Upper lobe of left lung (tissue), 6 donors: ENCODE measurements around the gene SEC16A. TPM values are rescaled to one million over a fixed set of nuclear protein-coding genes. Genes with fewer than 3 reads are reported as not detected.
A peak's percentile ranks its signal among the peaks of the same experiment; 100 is the strongest.

Experiments
- ATAC-seq, 2 donors: fragments of 200-7000 bp; cut with Tn5 transposase; one replicate each; pipeline ENCODE4 v1.9.1; 2022; ENCODE audit warnings: mild to moderate bottlenecking in 2 of 2, moderate library complexity in 2 of 2; ENCODE audit not compliant: low FRiP score in 2 of 2
- DNase-seq, 2 donors: peaks; one replicate each; pipeline ENCODE4 v3.0.0-alpha.2; 2019 to 2020
- H3K27ac ChIP-seq, 4 donors: fragments of 200-600 bp; sonication (generic); one replicate each; pipeline ENCODE4 v1.5.1; 2016 to 2019
- H3K27me3 ChIP-seq, 4 donors: fragments of 200-600 bp; sonication (generic); one replicate each; pipeline ENCODE4 v1.5.1; 2017 to 2019
- H3K36me3 ChIP-seq, 4 donors: fragments of 200-600 bp; sonication (generic); one replicate each; pipeline ENCODE4 v1.5.1; 2016 to 2019
- H3K4me1 ChIP-seq, 4 donors: fragments of 200-600 bp; sonication (generic); one replicate each; pipeline ENCODE4 v1.5.1; 2018 to 2019
- H3K4me3 ChIP-seq, 4 donors: fragments of 200-600 bp; sonication (generic); one replicate each; pipeline ENCODE4 v1.5.1; 2017 to 2019; ENCODE audit warnings: mild to moderate bottlenecking in 2 of 4, moderate library complexity in 1 of 4
- H3K9me3 ChIP-seq, 4 donors: fragments of 200-600 bp; sonication (generic); one replicate each; pipeline ENCODE4 v1.5.1; 2018 to 2019
- CTCF ChIP-seq, 6 experiments: fragments of 450-650 bp in 4 of 6; fragments of 200-600 bp in 2 of 6; sonication (generic) in 2 of 6; IDR thresholded peaks; one replicate each; pipeline ENCODE4 v1.5.1; 2016 to 2019; ENCODE audit warnings: antibody characterized with exemption in 6 of 6
- EP300 ChIP-seq, 4 donors: sonication (generic); formaldehyde crosslinking; IDR thresholded peaks; one replicate each; pipeline ENCODE4 v1.5.1; 2017; ENCODE audit warnings: antibody characterized with exemption in 4 of 4, control low read depth in 2 of 4
- POLR2A ChIP-seq, 4 donors: fragments of 450-650 bp; IDR thresholded peaks; one replicate each; pipeline ENCODE4 v1.5.1; 2016 to 2017; ENCODE audit warnings: antibody characterized with exemption in 4 of 4, mild to moderate bottlenecking in 2 of 4
- POLR2AphosphoS5 ChIP-seq, 2 donors: sonication (generic); formaldehyde crosslinking; IDR thresholded peaks; one replicate each; pipeline ENCODE4 v1.5.1; 2017; ENCODE audit warnings: antibody characterized with exemption in 2 of 2
- WGBS, 2 donors: methylation state at CpG; one replicate each; pipeline ENCODE4 v1.1.5; 2017 to 2018; 5-methylcytosine and 5-hydroxymethylcytosine counted together
- total RNA-seq, 6 donors: library from RNA; depleted of rRNA in 4 of 6; stranded (reverse); fragments of >200 nt in 4 of 6; gene quantifications; one replicate each; pipeline versions ENCODE4 v1.1.0 to v1.2.1, GENCODE V29; 2016 to 2021
- donor health status: DM: no; HTN: no; CAD: no; lungs with moderate emphysema.
- donor health status: DM: no; HTN: yes; CAD: no; lungs with severe emphysema.

Gene SEC16A
- total RNA-seq, 6 donors from 2014 or later: 64.1 to 89.1 (median 72.1) TPM

- no peak for DNase-seq
- H3K27ac ChIP-seq: no peak overlapping the region
- peaks cover 0 to 2% (median 0%) of the 10 kb centered on the region in 4 donors for H3K4me1 ChIP-seq
- no peak for TF ChIP-seq POLR2AphosphoS5 (IDR thresholded peaks at IDR 0.05)
- no peak for TF ChIP-seq CTCF (IDR thresholded peaks at IDR 0.05)
- TF ChIP-seq EP300 (IDR thresholded peaks at IDR 0.05): no peak
- no peak for TF ChIP-seq POLR2A (IDR thresholded peaks at IDR 0.05)
- no peaks in the 10 kb centered on the region for H3K9me3 ChIP-seq
- H3K4me3 ChIP-seq: no peak overlapping the region
- ATAC-seq: peak in 1 of 2 donors; percentile 3
- H3K27me3 ChIP-seq: no peaks in the 10 kb centered on the region
- 91 to 94% methylated on average over 19 to 27 of the region's 27 CpGs for WGBS, 2 donors
- peaks cover 46 to 96% (median 90%) of the 10 kb centered on the region in 4 donors for H3K36me3 ChIP-seq
Measured at GRCh38 chr9:136474021-136474640, 8.7 kb downstream of the SEC16A start.

- no peaks in the 10 kb centered on the region for H3K4me1 ChIP-seq
- H3K27me3 ChIP-seq: no peaks in the 10 kb centered on the region
- TF ChIP-seq POLR2A (IDR thresholded peaks at IDR 0.05) (no peak), CTCF (IDR thresholded peaks at IDR 0.05) (no peak), EP300 (IDR thresholded peaks at IDR 0.05) (no peak), POLR2AphosphoS5 (IDR thresholded peaks at IDR 0.05) (no peak)
- WGBS, 2 donors: 93 to 94% methylated on average over 14 of the region's 14 CpGs
- ATAC-seq (no peak), DNase-seq (no peak)
- peaks cover 51 to 96% (median 94%) of the 10 kb centered on the region in 4 donors for H3K36me3 ChIP-seq
- no peaks in the 10 kb centered on the region for H3K9me3 ChIP-seq
- H3K4me3 ChIP-seq: no peak overlapping the region
- H3K27ac ChIP-seq: no peak overlapping the region
Measured at GRCh38 chr9:136473354-136473721, 9.5 kb downstream of the SEC16A start.

- H3K36me3 ChIP-seq: peaks cover 55 to 98% (median 97%) of the 10 kb centered on the region in 4 donors
- 89 to 92% methylated on average over 18 to 28 of the region's 28 CpGs for WGBS, 2 donors
Measured at GRCh38 chr9:136472640-136473353, 10.0 kb downstream of the SEC16A start.

GRCh38 chr9:136471802-136472487 lies 10.9 kb downstream of the SEC16A start:
- WGBS, 2 donors: 93 to 96% methylated on average over 15 to 19 of the region's 19 CpGs
- ATAC-seq: no peak
- Histone ChIP-seq H3K27me3 (no peaks in the 10 kb centered on the region), H3K4me3 (no peak overlapping the region), H3K36me3 (peaks cover 61 to 100% (median 98%) of the 10 kb centered on the region in 4 donors), H3K27ac (no peak overlapping the region), H3K4me1 (no peaks in the 10 kb centered on the region), H3K9me3 (no peaks in the 10 kb centered on the region)
- TF ChIP-seq EP300 (IDR thresholded peaks at IDR 0.05) (no peak), POLR2A (IDR thresholded peaks at IDR 0.05) (no peak), CTCF (IDR thresholded peaks at IDR 0.05) (no peak), POLR2AphosphoS5 (IDR thresholded peaks at IDR 0.05) (no peak)
- DNase-seq: peak in 1 of 2 donors; percentile 78

More at GRCh38 chr9:136472640-136473353, 10.0 kb downstream of the SEC16A start:
- no peak for DNase-seq
- Histone ChIP-seq H3K4me3 (no peak overlapping the region), H3K27me3 (no peaks in the 10 kb centered on the region), H3K9me3 (no peaks in the 10 kb centered on the region), H3K27ac (no peak overlapping the region), H3K4me1 (no peaks in the 10 kb centered on the region)
- no peak for ATAC-seq
- TF ChIP-seq CTCF (IDR thresholded peaks at IDR 0.05) (no peak), POLR2A (IDR thresholded peaks at IDR 0.05) (no peak), POLR2AphosphoS5 (IDR thresholded peaks at IDR 0.05) (no peak), EP300 (IDR thresholded peaks at IDR 0.05) (no peak)
